Vagina (tissue), 2 donors: ENCODE measurements around the gene ADGRE3. TPM values are rescaled to one million over a fixed set of nuclear protein-coding genes. Genes with fewer than 3 reads are reported as not detected.
A peak's percentile ranks its signal among the peaks of the same experiment; 100 is the strongest.

Experiments used
- DNase-seq, 2 donors: peaks; one replicate each; pipeline ENCODE4 v3.0.0-alpha.2; 2017; ENCODE audit errors: extremely low spot score in 2 of 2
- H3K27ac ChIP-seq: fragments of 200-600 bp; sonication (generic); one replicate; pipeline ENCODE4 v1.5.1; 2019
- H3K27me3 ChIP-seq: fragments of 200-600 bp; sonication (generic); one replicate; pipeline ENCODE4 v1.5.1; 2019
- H3K36me3 ChIP-seq, 2 donors: fragments of 200-600 bp; sonication (generic); one replicate each; pipeline ENCODE4 v1.5.1; 2017 to 2019
- H3K4me1 ChIP-seq: fragments of 200-600 bp; sonication (generic); one replicate; pipeline ENCODE4 v1.5.1; 2019
- H3K4me3 ChIP-seq, 2 donors: fragments of 200-600 bp; sonication (generic); 1 replicate in 1 of 2; 2 replicates in 1 of 2; pipeline ENCODE4 v1.5.1; 2016 to 2019
- H3K9me3 ChIP-seq: fragments of 200-600 bp; sonication (generic); one replicate; pipeline ENCODE4 v1.5.1; 2019
- CTCF ChIP-seq, 3 experiments: fragments of 450-650 bp in 2 of 3; fragments of 200-600 bp in 1 of 3; sonication (generic) in 1 of 3; IDR thresholded peaks; one replicate each; pipeline ENCODE4 v1.5.1; 2017 to 2019; ENCODE audit warnings: antibody characterized with exemption in 3 of 3, mild to moderate bottlenecking in 2 of 3, moderate library complexity in 2 of 3
- POLR2A ChIP-seq, 2 donors: fragments of 450-650 bp; IDR thresholded peaks; one replicate each; pipeline ENCODE4 v1.6.1; 2017; ENCODE audit warnings: antibody characterized with exemption in 2 of 2, mild to moderate bottlenecking in 2 of 2, moderate library complexity in 2 of 2
- POLR2AphosphoS5 ChIP-seq, 2 donors: sonication (generic); formaldehyde crosslinking; IDR thresholded peaks; one replicate each; pipeline ENCODE4 v1.9.0; 2017; ENCODE audit warnings: antibody characterized with exemption in 2 of 2, mild to moderate bottlenecking in 2 of 2, low read depth in 1 of 2; ENCODE audit not compliant: insufficient read depth in 1 of 2
- intact Hi-C: fragments of 100-400 bp; cut with DNase I; formaldehyde crosslinking; loops from one replicate; pipeline ENCODE4 v1.15.1; 2023
- total RNA-seq: library from RNA; depleted of rRNA; stranded (reverse); fragments of >200 nt; gene quantifications from one replicate; pipeline ENCODE4 v1.2.3, GENCODE V29; 2016

The ADGRE3 gene
- total RNA-seq, 1 donor from 2014 or later: not detected

GRCh38 chr19:14695471-14695870 lies 20.8 kb upstream of the ADGRE3 start:
- intact Hi-C loops: no loop called here
- Histone ChIP-seq H3K27me3 (no peaks in the 10 kb centered on the region), H3K4me3 (no peak overlapping the region), H3K4me1 (peaks cover 10% of the 10 kb centered on the region), H3K27ac (no peak overlapping the region), H3K36me3 (peaks cover 0 to 56% of the 10 kb centered on the region in 2 donors), H3K9me3 (no peaks in the 10 kb centered on the region)
- no peak for TF ChIP-seq POLR2A (IDR thresholded peaks at IDR 0.05)
- TF ChIP-seq CTCF (IDR thresholded peaks at IDR 0.05): no peak
- no peak for TF ChIP-seq POLR2AphosphoS5 (IDR thresholded peaks at IDR 0.05; ENCODE audit: insufficient read depth in 1 of 2, low read depth in 1 of 2)
- DNase-seq: no peak

- no peak for DNase-seq
- intact Hi-C loops: no loop called here
- H3K27ac ChIP-seq: no peak overlapping the region
- H3K4me1 ChIP-seq: peaks cover 12% of the 10 kb centered on the region
- no peaks in the 10 kb centered on the region for H3K27me3 ChIP-seq
- H3K9me3 ChIP-seq: no peaks in the 10 kb centered on the region
- TF ChIP-seq POLR2A (IDR thresholded peaks at IDR 0.05) (no peak), POLR2AphosphoS5 (IDR thresholded peaks at IDR 0.05; ENCODE audit: insufficient read depth in 1 of 2, low read depth in 1 of 2) (no peak), CTCF (IDR thresholded peaks at IDR 0.05) (no peak)
- H3K36me3 ChIP-seq: peaks cover 0 to 49% of the 10 kb centered on the region in 2 donors
- no peak overlapping the region for H3K4me3 ChIP-seq
Observed at GRCh38 chr19:14694641-14695266, 20.1 kb upstream of the ADGRE3 start.

GRCh38 chr19:14689598-14690503 lies 15.2 kb upstream of the ADGRE3 start, which contains the start of gene ZNF333:
ZNF333 (plus strand) TSS chr19:14690048; CDS start chr19:14693492, 3,444 bp downstream.
- intact Hi-C loops: no loop called here
- DNase-seq: peak in 1 of 2 donors; percentile 91
- Histone ChIP-seq H3K36me3 (peaks cover 0 to 7% of the 10 kb centered on the region in 2 donors), H3K4me3 (peak within 1 kb of the TSS; percentile 68 to 97), H3K27ac (peak within 1 kb of the TSS; percentile 97), H3K27me3 (no peaks in the 10 kb centered on the region), H3K4me1 (peaks cover 20% of the 10 kb centered on the region), H3K9me3 (no peaks in the 10 kb centered on the region)
- TF ChIP-seq POLR2A (IDR thresholded peaks at IDR 0.05): peak in 1 of 2 donors; percentile 54
- TF ChIP-seq POLR2AphosphoS5 (IDR thresholded peaks at IDR 0.05; ENCODE audit: insufficient read depth in 1 of 2, low read depth in 1 of 2): peak in 1 of 2 donors; percentile 62
- no peak for TF ChIP-seq CTCF (IDR thresholded peaks at IDR 0.05)

- no peaks in the 10 kb centered on the region for H3K9me3 ChIP-seq
- no peak for DNase-seq
- no peaks in the 10 kb centered on the region for H3K27me3 ChIP-seq
- no peaks in the 10 kb centered on the region for H3K36me3 ChIP-seq
- TF ChIP-seq CTCF (IDR thresholded peaks at IDR 0.05) (no peak), POLR2AphosphoS5 (IDR thresholded peaks at IDR 0.05; ENCODE audit: insufficient read depth in 1 of 2, low read depth in 1 of 2) (no peak), POLR2A (IDR thresholded peaks at IDR 0.05) (no peak)
- no peak overlapping the region for H3K4me3 ChIP-seq
- peaks cover 19% of the 10 kb centered on the region for H3K4me1 ChIP-seq
- intact Hi-C loops: no loop called here
- no peak overlapping the region for H3K27ac ChIP-seq
Observed at GRCh38 chr19:14686411-14686810, 11.8 kb upstream of the ADGRE3 start.
